ENCODE data around the gene ADGRG3.

ADGRG3 gene

DNA sequence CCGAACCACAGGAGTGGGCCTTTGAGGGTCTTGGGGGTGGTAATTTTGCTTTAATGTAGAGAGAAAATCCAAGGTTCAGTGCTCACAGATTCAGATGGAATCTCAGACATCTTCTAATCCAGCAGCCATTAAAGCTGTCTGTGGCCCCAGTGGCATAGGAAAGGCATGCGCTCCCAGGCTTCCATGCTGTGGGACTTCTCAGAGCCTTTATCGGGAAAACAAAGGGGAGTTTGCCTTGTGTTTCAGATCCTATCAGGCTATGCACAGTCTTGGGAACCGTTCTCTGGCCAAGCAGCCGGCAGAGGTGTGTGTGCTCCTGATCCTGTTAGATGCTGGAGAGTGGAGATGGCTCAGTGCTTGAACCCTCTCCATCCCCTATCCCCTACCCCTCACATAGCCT is 31.9 kb upstream of the ADGRG3 start:
- no peak overlapping the region for H3K4me3 ChIP-seq (ENCODE audit: low read depth, low read length)
- ChIA-PET CTCF (interaction anchor here (1.5 to 7.1 kb wide), 4 partner anchors 12 to 45 kb away, joined by 4 to 137 read pairs (median 8); no protein-coding TSS in a partner anchor), POLR2A (no interaction called here)
- TF ChIP-seq, protein P1, sequence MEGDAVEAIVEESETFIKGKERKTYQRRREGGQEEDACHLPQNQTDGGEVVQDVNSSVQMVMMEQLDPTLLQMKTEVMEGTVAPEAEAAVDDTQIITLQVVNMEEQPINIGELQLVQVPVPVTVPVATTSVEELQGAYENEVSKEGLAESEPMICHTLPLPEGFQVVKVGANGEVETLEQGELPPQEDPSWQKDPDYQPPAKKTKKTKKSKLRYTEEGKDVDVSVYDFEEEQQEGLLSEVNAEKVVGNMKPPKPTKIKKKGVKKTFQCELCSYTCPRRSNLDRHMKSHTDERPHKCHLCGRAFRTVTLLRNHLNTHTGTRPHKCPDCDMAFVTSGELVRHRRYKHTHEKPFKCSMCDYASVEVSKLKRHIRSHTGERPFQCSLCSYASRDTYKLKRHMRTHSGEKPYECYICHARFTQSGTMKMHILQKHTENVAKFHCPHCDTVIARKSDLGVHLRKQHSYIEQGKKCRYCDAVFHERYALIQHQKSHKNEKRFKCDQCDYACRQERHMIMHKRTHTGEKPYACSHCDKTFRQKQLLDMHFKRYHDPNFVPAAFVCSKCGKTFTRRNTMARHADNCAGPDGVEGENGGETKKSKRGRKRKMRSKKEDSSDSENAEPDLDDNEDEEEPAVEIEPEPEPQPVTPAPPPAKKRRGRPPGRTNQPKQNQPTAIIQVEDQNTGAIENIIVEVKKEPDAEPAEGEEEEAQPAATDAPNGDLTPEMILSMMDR (IDR thresholded peaks at IDR 0.05; ENCODE audit: insufficient read depth, low read length, missing control alignments), result no peak
- no peak for DNase-seq (ENCODE audit: low read depth, low spot score)

DNA sequence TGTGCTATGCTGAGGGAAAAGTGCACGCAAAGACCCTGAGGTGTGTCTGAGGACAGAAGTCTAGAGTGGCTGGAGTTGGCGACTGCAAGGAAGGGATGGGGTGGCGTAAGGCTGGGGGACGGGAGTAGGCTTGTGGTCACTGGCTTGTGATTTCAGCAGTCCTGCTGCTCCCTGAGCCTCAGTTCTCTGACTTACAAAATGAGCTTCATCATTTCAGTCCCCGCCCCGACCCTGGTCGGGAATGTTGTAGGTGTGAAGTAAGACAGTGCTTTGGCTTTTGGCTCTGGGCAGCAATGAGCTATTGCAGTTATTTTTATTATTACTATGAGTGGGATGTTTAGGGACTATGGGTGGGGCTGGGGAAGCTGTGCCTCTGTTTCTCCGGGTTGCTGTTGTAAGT is 31.1 kb upstream of the ADGRG3 start:
- DNase-seq (ENCODE audit: low read depth, low spot score), result no peak
- H3K4me3 ChIP-seq (ENCODE audit: low read depth, low read length), result no peak overlapping the region
- TF ChIP-seq, protein P1 (IDR thresholded peaks at IDR 0.05; ENCODE audit: insufficient read depth, low read length, missing control alignments), result no peak
- ChIA-PET POLR2A (interaction anchor here (0.8 kb wide), 1 partner anchor 9 kb away, joined by 3 read pairs; the partner anchor contains the start of gene ADGRG1), CTCF (interaction anchor here (0.8 to 7.1 kb wide), 11 partner anchors 8 to 174 kb away, joined by 3 to 137 read pairs (median 5); partner anchors contain the start of genes ADGRG1 and POLR2C)

DNA sequence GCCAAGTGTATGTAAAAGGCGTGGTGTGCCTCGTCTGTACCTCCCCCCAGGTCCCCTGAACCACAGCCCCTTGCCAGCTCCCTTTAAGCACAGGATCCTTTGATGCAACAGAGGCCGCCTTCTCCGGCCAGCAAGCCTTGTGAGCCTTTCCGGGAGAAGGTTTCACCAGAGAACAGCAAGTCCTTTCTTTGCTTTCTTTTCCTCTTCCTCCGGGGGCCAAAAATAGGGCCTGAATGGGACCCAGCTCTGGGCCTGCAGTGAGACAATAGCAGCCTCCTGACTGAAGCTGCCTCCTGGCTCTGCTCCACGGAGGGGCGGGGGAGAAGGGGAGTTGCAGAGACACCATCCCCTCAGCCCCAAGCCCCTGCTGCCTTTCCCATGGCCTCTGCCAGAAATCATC is 30.7 kb upstream of the ADGRG3 start:
- TF ChIP-seq, protein P1 (IDR thresholded peaks at IDR 0.05; ENCODE audit: insufficient read depth, low read length, missing control alignments), result no peak
- DNase-seq (ENCODE audit: low read depth, low spot score), result no peak
- ChIA-PET CTCF (interaction anchor here (0.8 to 7.1 kb wide), 11 partner anchors 9 to 175 kb away, joined by 3 to 137 read pairs (median 6); partner anchors contain the start of genes ADGRG1 and POLR2C), POLR2A (interaction anchor here (0.8 kb wide), 1 partner anchor 9 kb away, joined by 3 read pairs; the partner anchor contains the start of gene ADGRG1)
- H3K4me3 ChIP-seq (ENCODE audit: low read depth, low read length), result no peak overlapping the region

DNA sequence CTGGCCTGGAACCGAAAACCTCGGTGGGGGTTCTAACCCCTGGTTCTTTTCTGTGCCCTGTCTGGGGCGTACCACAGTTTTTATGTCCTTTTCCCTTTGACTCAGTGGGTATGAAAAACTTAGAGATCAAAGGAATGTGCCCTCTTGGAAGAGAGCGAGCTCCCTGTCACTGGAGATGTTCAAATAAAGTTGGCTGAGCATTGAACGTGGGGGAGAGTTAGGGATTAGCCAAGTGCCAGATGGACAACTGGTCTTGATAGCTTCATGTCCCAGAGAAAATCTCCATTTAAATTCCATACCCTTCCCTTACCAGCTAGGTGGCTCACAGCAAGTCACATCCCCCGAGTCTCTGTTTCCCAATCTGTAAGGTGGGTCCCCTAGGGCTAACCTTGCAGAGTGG is 30.1 kb upstream of the ADGRG3 start:
- TF ChIP-seq, protein P1 (IDR thresholded peaks at IDR 0.05; ENCODE audit: insufficient read depth, low read length, missing control alignments), result no peak

DNA sequence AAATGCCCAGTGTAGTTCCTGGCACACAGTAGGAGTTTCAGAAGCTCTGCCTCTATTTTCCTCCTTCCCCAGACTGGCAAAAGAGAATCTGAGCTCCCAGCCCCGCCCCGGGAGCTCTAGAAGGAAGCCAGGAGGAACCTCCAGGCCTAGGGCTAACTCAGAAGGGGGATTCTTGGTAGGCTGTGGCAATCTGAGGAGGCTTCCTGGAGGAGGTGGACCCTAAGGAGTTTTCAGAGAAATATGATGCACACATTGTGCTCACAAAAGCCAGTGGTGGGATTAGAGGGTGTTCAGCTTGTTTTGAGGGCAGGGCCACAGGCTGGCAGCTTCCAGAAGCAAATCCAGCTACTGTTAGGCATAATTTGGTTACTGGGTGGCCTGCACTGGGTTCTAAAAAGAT is 29.7 kb upstream of the ADGRG3 start:
- no peak overlapping the region for H3K4me3 ChIP-seq (ENCODE audit: low read depth, low read length)
- TF ChIP-seq, protein P1 (IDR thresholded peaks at IDR 0.05; ENCODE audit: insufficient read depth, low read length, missing control alignments), result no peak
- no peak for DNase-seq (ENCODE audit: low read depth, low spot score)
- POLR2A ChIA-PET, result interaction anchor here (0.5 kb wide), 1 partner anchor 66 kb away, joined by 3 read pairs; no protein-coding TSS in a partner anchor
- CTCF ChIA-PET, result interaction anchor here (1.1 to 7.1 kb wide), 7 partner anchors 10 to 176 kb away, joined by 4 to 137 read pairs (median 7); partner anchors contain the start of genes ADGRG1 and POLR2C

More for the DNA sequence above, 30.1 kb upstream of the ADGRG3 start:
- ChIA-PET CTCF (interaction anchor here (1.1 to 7.1 kb wide), 9 partner anchors 9 to 175 kb away, joined by 3 to 137 read pairs (median 6); partner anchors contain the start of genes ADGRG1 and POLR2C), POLR2A (no interaction called here)
- no peak overlapping the region for H3K4me3 ChIP-seq (ENCODE audit: low read depth, low read length)
- DNase-seq (ENCODE audit: low read depth, low spot score), result no peak

DNA sequence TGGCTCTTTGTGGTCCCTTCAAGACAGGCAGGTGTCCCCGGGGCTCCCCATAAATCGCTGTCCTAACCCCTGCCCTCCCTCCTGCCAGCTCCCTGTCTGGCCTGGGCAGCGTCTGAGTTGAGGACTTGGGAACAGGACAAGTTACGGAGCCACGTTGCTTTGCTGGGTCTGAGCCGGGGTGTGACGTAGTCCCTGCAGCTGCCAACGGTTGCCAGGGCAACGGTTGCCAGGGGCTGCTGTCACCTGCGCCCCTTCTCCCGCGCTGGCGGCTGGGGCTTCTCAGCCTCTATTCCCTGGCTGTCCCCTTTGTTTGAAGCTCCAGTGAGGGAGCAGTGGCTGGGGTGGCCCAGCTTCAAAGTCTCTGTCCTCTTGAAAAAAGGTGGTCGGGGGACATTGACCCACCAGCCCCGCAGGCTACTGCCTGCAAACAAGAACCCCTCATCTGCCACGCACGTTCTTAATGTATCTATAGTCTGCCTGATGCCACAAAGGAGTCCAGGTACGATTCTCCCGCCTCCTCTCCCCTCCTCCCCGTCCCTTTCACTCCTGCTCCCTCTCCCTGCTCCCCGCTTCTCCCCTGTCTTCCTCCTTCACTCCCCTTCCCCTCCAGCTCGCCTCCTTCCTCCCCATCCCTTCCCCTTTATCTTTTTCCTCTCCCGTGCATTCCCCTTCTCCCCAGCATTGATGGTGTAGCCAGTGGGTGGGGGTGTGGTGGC is 28.8 kb upstream of the ADGRG3 start:
- no peak overlapping the region for H3K4me3 ChIP-seq (ENCODE audit: low read depth, low read length)
- CTCF ChIA-PET, result interaction anchor here (0.9 to 7.1 kb wide), 6 partner anchors 9 to 62 kb away, joined by 3 to 137 read pairs (median 9); partner anchors contain the start of gene ADGRG1
- DNase-seq (ENCODE audit: low read depth, low spot score), result no peak
- TF ChIP-seq, protein P1 (IDR thresholded peaks at IDR 0.05; ENCODE audit: insufficient read depth, low read length, missing control alignments), result no peak
- POLR2A ChIA-PET, result interaction anchor here (0.5 kb wide), 1 partner anchor 65 kb away, joined by 3 read pairs; no protein-coding TSS in a partner anchor
